HepG2 (cell line): ENCODE data around the gene GAL3ST2. TPM values are rescaled to one million over a fixed set of nuclear protein-coding genes. Genes with fewer than 3 reads are reported as not detected.

ENCODE experiments used
- CTCF ChIP-seq: sonication (generic); formaldehyde crosslinking; IDR thresholded peaks from 2 replicates; pipeline ENCODE4 v1.5.0; 2020; ENCODE audit warnings: mild to moderate bottlenecking, missing genetic modification reagents, moderate library complexity
- FOXO4 ChIP-seq: sonication (generic); formaldehyde crosslinking; conservative IDR thresholded peaks from 2 replicates; pipeline ENCODE4 v1.8.1; 2023; ENCODE audit warnings: missing genetic modification reagents
- IKZF1 ChIP-seq: fragments of 450-650 bp; IDR thresholded peaks from 2 replicates; pipeline ENCODE4 v1.7.1; 2016
- REL ChIP-seq: sonication (generic); formaldehyde crosslinking; conservative IDR thresholded peaks from 2 replicates; pipeline ENCODE4 v1.8.0; 2022; ENCODE audit warnings: mild to moderate bottlenecking, missing genetic modification reagents, moderate library complexity
- STAG1 ChIP-seq: sonication (generic); formaldehyde crosslinking; IDR thresholded peaks from 2 replicates; pipeline ENCODE4 v1.4.0; 2020; ENCODE audit warnings: missing genetic modification reagents
- TBX2 ChIP-seq: sonication (generic); formaldehyde crosslinking; IDR thresholded peaks from 2 replicates; pipeline ENCODE4 v1.5.0; 2020; ENCODE audit warnings: missing genetic modification reagents, mild to moderate bottlenecking, borderline replicate concordance
- ZBTB33 ChIP-seq: sonication (generic); formaldehyde crosslinking; IDR thresholded peaks from 2 replicates; pipeline ENCODE4 v1.4.0; 2020; ENCODE audit warnings: missing genetic modification reagents
- ZBTB4 ChIP-seq: sonication (generic); formaldehyde crosslinking; IDR thresholded peaks from 2 replicates; pipeline ENCODE4 v1.4.0; 2020; ENCODE audit warnings: missing genetic modification reagents, mild to moderate bottlenecking, borderline replicate concordance
- ZNF280B ChIP-seq: sonication (generic); formaldehyde crosslinking; IDR thresholded peaks from 2 replicates; pipeline ENCODE4 v1.5.0; 2020; ENCODE audit warnings: missing genetic modification reagents, mild to moderate bottlenecking, borderline replicate concordance
- ZNF761 ChIP-seq: sonication (generic); formaldehyde crosslinking; conservative IDR thresholded peaks from 2 replicates; pipeline ENCODE4 v1.4.0; 2020; ENCODE audit warnings: mild to moderate bottlenecking, missing genetic modification reagents
- polyA plus RNA-seq, 8 experiments: library from polyadenylated mRNA; depleted of rRNA in 3 of 8; stranded (reverse) in 7 of 8; unstranded in 1 of 8; fragments of >200 nt; fragmentation: Illumina TruSeq in 4 of 8; extraction: Trizol in 4 of 8; gene quantifications; 2 replicates each; pipeline versions ENCODE4 v1.2.1 to v1.2.3, GENCODE V29; 2011 to 2016; ENCODE audit warnings: low read depth in 4 of 8, missing spikeins in 1 of 8, mixed read lengths in 1 of 8; ENCODE audit not compliant: insufficient read depth in 1 of 8
- total RNA-seq, 5 experiments: library from RNA; depleted of rRNA; stranded (reverse); fragments of >200 nt; fragmentation: Illumina TruSeq; extraction: Trizol; gene quantifications; 2 replicates each; pipeline ENCODE4 v1.2.3, GENCODE V29; 2016; ENCODE audit warnings: low read depth in 1 of 5

Gene GAL3ST2
- total and polyA plus RNA-seq, 2 of the 13 experiments (the other 11 are each of a cell fraction or from before 2014, with no cell fraction given): 0.17 to 0.20 TPM

- TF ChIP-seq CTCF (CRISPR knock-in tag) (peak; percentile 49), ZNF761 (CRISPR knock-in tag) (no peak), IKZF1 (no peak), ZNF280B (no peak), TBX2 (CRISPR knock-in tag) (no peak), ZBTB33 (CRISPR knock-in tag) (0 out of 2 replicates have a peak, but pooled peaks have one; percentile 18), ZBTB4 (CRISPR knock-in tag) (peak; percentile 67; the same call in 1 of the 2 replicates), FOXO4 (no peak), REL (CRISPR knock-in tag) (no peak), STAG1 (0 out of 2 replicates have a peak, but pooled peaks have one; percentile 26)
- TF ChIP-seq, all 625 proteins: peak for 8
Observed at GRCh38 chr2:241764275-241765241, 12.1 kb upstream of the GAL3ST2 start (continued).
